SIG-M5 (cell line): ENCODE results near the gene CTH.
"Not testable (repeated sequence)": the region's sequence is repeated elsewhere in the genome, so short reads cannot be mapped to it uniquely, and the experiment has no call there.

Experiments
- DNase-seq: peaks from one replicate; lab custom pipeline; 2025; lab: John Stamatoyannopoulos, UW

CTH gene

DNA sequence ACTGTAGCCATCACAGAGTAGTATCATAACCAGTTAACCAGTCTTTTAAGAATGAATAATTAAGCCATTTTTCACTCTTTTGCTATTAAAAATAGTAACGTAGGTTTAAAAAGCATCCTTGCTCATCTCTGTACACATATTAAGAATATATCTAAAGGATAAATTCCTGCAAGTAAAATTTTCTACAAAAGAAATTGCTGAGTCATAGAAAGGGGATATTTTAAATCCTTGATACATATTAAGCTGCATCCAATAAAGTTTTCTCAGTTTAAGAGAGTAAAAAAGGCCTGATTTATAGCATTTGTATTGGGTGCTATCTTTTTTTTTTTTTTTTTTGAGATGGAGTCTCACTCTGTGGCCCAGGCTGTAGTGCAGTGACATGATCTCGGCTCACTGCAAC lies 1.9 kb upstream of the CTH start:
- DNase-seq, result no peak

DNA sequence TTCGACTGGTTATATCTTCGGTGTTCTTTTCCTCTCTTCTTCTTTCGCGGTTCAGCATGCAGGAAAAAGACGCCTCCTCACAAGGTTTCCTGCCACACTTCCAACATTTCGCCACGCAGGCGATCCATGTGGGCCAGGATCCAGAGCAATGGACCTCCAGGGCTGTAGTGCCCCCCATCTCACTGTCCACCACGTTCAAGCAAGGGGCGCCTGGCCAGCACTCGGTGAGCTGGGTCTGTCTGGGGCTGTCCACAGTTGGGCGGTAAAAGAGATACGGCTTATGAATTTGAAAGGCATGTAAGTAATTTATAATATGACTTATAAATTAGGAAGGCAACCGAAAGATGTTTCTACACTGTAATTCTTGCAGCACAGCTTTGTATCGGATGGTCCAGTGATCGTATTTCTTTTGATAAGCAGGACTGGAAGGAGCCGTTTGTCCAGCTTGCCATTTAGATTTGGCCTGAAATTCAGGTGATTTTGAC lies 334 bp downstream of the CTH start:
- no peak for DNase-seq

DNA sequence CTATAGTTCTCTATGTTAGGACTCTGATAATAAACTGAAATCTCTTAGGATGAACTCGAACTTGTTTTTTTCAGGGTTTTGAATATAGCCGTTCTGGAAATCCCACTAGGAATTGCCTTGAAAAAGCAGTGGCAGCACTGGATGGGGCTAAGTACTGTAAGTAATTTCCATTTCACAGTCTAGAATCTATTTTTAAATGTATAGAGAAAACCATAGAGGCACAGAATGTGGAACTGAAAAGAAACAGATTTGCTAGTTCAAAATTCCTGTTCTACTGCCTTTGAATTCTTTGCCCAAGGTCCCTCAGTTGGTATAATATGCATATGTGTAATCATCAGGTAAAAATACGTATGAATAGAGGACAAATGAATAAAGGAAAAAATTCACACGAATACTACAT lies 4.8 kb downstream of the CTH start:
- DNase-seq, result no peak

DNA sequence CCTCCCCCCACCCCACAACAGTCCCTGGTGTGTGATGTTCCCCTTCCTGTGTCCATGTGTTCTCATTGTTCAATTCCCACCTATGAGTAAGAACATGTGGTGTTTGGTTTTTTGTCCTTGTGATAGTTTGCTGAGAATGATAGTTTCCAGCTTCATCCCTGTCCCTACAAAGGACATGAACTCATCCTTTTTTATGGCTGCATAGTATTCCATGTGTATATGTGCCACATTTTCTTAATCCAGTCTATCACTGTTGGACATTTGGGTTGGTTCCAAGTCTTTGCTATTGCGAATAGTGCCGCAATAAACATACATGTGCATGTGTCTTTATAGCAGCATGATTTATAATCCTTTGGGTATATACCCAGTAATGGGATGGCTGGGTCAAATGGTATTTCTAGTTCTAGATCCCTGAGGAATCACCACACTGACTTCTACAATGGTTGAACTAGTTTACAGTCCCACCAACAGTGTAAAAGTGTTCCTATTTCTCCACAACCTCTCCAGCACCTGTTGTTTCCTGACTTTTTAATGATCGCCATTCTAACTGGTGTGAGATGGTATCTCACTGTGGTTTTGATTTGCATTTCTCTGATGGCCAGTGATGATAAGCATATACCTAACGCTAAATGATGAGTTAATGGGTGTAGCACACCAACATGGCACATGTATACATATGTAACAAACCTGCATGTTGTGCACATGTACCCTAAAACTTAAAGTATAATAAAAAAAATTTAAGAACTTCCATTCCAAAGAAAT lies 8.1 kb downstream of the CTH start:
- DNase-seq, result not testable (repeated sequence)

DNA sequence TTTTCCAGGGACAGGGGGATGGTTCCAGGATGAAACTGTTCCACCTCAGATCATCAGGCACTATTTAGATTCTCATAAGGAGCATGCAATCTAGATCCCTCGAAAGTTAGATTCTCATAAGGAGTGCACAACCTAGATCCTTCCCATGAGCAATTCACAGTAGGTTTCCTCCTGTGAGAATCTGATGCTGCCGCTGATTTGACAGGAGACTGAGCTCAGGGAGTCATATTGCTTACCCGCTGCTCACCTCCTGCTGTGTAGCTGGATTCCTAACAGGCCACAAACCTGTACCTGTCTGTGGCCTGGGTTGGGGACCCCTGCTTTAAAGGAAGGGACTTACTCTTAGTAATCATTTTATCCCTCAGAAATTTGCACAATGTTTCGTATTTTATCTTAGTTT lies 9.3 kb downstream of the CTH start:
- no peak for DNase-seq

DNA sequence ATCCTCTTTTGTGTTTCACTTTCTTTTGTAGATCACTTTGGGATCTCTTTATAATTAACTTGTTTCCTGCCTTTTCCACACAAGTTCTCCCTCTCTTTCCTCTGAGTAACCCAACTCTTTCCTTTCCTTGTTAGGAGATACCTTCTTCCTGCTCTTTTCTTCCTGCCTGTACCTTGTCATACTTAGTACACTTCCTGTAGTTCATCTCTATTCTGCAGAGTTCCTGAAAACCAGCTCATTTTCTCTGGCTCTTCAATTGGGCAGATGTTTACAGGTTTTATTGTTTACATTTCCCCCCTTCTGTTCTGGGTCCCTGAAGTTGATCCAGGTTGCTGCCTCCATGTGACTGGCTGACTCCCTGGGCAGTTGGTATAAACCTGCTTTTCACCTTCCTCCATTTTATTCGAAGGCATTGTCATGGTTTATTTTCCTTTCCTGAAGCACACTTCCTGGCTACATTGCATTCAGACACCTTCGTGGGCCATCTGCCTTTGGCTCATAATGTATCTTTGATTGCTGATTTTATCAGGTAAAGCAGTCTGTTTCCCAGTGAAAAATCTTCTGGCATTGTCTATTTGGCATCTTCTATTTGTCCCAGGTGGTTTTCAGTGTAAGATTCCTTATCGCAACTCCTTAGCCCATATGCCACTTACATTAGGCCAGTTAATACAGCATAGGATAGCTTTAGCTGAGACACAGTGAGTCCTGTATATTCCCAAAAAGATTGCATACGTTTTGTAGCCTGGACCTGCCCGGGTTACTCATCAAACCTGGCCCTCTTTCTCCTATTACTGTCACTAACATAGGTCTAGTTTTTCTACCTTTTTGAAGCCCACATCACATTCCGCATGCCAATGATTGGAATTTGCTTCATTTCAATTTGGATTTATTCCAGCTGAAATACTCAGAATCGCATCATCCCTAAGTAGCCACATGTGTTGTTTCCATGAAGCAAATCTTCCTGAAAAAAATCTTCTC lies 15.4 kb downstream of the CTH start:
- no peak for DNase-seq

DNA sequence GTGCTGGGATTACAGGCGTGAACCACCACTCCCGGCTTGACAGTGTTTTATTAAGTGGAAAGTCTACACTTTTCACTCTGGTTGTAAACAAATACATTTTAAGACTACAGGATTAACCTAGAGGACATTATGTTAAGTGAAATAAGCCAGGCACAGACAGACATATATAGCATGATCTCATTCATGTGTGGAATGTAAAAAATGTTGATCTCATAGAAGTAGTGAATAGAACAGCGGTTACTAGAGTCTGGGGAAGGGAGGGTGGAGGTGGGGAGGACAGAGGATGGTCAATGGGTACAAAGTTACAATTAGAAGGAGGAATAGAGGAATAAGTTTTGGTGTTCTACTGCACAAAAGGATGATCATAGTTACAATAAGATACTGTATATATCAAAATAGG lies 16.9 kb downstream of the CTH start:
- no peak for DNase-seq

DNA sequence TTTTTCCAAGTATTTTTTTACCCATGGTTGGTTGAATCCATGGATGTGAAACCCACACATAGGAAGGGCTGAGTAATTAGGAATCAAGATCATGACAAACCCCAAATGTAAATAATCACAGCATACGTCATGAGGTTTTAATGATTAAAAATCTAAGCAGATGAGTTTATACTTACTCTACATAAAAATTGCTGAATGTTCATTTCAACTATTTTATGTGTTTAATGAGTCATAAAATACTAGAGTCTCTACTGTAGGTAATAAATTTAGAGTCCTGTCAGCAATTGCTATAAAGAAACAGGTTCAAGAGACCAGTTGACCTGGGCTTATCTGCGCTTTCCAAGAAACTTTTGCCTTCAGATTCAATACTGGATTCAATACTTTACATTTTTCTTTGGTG lies 18.2 kb downstream of the CTH start:
- no peak for DNase-seq

DNA sequence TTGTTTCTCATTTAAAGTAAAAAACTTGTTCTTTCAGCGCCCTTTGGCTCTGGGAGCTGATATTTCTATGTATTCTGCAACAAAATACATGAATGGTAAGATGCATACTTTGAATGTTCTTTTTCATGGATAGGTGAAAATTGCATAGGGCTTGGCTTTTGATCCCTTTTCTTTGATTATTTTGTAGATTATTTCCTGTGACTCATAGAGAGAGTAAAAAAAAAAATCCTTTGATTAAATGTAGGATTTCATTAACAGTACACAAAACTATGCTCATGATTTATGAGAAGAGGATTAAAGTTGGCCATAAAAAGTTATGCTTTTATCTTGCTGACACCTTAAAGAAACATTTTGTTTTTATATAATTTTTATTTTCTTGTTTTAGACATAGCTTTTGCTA lies 18.7 kb downstream of the CTH start:
- no peak for DNase-seq

DNA sequence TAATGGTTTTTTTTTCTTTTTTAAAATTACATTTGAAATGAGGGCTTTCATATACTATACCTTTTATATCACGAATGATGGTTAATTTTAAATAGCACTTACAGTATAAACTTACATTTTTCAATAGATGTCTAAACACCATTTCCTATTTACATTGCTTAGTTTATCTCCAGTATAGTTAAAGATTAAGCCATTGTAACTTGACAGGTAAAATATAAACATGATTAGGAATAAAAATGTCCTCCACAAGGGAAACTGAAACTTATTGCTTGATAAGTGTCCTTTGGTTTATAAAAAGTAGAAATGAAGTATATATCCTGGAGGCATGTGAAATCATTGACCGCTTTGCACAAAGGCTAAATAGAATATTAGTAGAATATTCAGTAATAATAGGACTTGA lies 20.2 kb downstream of the CTH start:
- no peak for DNase-seq

DNA sequence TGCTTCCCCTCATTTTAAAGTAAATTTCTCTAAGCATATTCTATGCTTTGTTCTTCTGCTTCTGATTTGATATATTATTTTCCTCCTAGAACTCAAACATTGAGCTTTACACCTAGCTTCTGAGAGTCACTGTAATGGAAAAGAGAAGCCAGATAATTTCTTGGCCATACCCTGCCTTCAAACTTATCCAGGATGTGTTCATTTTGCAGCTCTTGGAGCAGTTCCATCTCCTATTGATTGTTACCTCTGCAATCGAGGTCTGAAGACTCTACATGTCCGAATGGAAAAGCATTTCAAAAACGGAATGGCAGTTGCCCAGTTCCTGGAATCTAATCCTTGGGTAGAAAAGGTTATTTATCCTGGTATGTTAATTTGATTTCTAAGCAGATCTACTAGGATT lies 20.8 kb downstream of the CTH start:
- DNase-seq, result no peak

DNA sequence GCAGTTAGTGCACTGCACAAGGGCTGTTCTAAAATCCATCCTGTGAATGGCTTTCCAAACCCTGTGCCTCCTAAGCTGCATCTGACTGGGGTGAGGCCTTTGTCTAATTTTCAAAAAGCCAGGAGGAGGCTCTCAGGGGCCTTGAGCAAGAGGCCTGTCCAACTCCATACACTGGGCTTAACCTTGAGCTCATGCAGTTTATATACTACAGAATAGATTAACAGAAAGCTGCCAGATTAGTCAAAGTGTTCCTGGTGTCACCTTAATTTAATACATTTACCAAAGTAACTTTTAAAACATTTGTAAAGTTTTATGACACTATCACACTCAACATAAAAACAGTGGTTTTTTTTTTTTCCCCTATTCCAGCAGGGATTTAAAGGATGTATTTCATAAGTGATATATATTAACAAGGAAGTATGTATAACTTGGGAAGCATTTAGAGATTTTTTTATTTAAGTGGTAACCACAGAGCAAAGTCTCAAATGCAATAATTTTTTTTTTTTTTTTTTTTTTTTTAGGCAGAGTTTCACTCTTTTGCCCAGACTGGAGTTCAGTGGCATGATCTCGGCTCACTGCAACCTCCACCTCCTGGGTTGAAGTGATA lies 23.3 kb downstream of the CTH start:
- DNase-seq, result no peak

DNA sequence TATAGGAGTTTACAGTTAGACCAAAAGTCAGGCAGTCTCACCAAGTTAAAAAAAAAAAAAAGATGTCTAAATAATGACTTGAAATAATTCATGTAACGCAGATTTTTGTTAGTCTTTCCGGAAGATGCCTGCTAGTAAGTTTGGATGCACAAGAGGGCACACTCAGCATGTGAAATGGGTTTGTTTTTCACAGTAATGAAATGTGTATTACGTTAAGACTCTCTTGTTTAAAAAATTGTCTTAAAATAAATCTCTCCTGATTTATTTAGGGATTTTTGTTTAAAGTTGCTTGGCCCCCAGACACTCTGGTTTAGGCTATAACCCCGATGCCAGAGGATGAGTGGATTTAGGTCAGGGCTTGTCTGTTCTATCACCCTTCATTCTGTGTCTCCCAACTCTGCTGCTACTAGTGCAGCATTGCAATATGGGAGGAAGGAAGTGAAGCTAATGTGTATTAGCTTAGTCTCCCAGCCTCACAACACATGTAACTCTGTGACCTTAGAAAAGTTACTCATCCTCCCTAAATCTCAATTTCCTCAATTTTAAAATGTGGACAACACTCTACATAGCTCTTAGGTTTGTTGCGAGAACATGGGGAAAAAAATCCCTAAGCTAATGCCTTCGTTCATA lies 25.7 kb downstream of the CTH start:
- DNase-seq, result no peak

DNA sequence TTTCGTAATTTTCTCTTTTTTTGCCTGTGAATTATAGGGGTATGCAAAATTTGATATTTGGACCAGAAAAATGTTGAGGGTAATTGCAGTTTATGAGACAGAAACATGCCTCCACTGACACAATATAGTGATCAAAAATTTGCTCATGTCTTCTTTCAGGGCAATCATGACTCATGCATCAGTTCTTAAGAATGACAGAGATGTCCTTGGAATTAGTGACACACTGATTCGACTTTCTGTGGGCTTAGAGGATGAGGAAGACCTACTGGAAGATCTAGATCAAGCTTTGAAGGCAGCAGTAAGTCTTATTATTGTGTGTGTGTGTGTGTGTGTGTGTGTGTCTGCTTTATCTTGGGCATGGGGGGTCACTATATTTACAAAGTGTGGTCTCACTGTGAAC lies 27.5 kb downstream of the CTH start:
- no peak for DNase-seq

DNA sequence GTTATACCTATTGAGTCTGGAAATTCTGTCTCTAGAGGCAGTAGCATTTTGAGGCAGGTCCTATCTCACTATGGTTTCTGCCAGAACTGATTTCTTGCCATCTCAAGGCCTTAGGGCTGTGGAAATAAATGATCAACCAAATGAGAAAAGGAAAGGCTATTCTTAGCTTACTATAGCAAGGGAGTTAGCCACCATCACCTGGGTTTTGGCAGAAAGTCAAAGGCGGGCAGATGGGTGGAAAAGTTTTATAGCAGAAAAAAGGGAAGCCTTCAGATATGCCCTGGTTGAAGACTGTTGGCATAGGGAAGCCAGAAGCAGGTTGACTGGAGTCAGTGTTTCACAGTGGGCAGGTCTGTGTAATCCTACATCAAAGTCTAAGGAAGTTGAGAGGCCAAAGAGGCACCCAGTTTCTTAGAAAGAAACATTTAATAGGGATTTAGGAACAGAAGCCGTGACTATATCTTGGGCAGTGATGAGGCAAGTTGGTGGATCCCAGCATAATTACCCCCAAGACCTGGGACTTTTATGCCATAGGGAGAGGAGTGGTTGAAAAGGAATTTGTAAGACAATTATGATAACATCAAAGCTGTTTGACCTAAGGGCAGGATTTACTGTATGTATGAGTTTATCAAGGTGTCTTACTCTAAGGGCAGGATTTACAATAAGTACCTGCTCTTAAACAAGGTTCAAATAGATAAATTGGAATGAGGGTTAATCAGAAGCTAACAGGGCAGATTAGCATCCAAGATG lies 29.7 kb downstream of the CTH start:
- no peak for DNase-seq

DNA sequence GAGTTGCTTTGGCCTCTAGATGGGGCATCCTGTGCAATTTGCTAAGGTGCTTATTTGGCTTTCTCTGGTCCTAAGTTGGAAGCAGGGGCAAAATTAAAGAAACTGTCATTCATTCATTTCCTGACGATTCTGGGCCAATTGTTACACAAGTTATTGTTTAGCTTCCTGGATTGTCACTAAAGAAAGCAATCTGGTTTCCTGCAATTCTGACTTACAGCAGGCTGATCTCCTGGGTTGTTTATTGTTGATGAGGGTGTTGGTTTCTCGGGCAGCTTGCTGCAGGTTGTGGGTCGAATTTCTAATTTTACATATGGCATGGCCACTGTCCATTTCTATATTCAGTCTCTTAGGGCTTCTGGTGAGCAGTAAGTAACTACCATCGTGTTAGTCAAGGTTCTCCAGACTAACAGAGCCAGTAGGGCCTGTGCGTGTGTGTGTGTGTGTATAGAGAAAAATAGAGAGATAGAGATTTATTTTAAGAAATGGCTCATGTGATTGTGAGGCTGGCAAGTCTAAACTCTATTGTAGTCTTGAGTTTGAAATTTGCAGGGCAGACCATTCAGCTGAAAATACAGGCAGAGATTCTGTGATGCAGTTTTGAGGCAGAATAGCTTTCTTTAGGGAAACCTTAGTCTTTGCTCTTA lies 30.4 kb downstream of the CTH start:
- DNase-seq, result no peak

DNA sequence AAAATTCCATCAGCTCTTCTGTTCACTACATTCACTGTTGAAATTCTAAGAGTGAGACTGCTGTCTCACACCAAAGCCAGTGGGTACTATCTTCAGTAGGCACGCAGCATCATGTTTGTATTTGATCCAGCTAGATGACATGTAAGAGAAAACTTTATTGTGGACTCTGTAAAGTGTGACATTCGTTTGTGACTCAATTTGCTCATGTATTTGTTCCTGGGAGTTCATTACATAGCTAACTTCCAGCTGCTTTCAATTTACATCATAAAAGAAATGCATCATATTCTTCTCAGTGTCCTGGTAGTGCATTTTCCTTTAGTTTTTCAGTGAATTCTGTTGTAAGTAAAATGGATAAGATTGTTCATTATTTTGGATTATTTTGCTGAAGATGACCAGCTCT lies 31.4 kb downstream of the CTH start:
- no peak for DNase-seq

DNA sequence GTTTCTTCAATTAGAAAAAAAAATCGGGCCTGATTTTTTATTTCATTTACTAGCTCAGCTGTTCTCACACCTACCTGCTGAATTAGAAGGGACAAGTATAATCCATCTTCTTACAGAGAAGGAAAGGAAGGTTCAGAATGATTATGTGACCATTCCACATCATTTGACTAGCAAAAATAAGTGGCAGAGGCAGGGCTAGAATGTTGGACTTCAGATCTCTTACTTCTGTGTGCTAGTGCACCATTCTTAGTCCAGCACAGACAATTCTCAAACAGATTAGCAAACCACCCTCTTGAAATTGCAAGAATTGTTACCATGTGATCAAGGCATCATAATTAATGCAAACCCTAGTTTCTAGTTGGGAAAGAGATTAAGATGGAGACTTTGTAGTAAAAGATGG lies 32.7 kb downstream of the CTH start:
- DNase-seq, result no peak

DNA sequence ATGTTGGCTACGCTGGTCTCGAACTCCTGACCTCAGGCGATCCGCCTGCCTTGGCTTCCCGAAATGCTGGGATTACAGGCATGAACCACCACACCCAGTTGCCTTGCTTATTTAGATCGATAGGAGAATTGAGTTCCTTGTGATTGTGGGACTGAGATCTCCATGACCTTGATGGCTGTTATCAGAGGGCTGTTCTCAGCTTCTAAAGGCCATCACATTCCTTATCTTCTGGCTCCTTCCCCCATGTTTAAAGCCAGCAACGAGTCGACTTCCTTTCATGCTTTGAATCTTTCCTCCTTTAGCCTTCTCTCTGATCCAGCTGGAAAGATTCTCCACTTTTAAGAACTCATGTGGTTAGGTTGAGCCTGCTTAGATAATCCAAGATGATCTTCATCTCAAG lies 38.0 kb downstream of the CTH start:
- no peak for DNase-seq

DNA sequence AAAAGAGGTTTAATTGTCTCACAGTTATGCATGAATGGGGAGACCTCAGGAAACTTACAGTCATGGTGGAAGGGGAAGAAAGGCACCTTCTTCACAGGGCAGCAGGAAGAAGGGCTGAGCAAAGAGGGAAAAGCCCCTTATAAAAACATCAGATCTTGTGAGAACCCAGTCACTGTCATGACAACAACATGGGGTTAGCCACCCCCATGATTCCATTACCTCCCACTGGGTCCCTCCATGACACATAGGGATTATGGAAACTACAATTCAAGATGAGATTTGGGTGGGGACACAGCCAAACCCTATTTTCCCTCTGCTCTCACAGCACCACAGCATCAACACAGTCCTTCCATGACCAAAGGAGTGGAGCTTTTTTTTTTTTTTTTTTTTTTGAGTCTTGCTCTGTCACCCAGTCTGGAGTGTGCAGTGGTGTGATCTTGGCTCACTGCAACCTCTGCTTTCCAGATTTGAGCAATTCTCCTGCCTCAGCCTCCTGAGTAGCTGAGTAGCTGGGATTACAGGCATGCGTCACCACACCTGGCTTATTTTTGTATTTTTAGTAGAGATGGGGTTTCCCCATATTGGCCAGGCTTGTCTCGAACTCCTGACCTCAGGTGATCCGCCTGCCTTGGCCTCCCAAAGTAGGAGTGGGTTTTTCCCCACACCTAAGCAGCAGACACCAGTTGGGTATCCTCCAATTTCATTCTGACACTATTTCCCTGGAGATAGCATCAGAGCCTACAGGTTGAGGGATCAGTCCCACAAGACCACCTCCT lies 41.3 kb downstream of the CTH start:
- DNase-seq, result not testable (repeated sequence)
